Stimulated activated CD8-positive, alpha-beta memory T cell treated with anti-CD3 and anti-CD28 coated beads, Interleukin-4, amount 100 ng/mL, for 24 hours (primary cell): Measurements from ENCODE around the gene MIP.
"Not testable (repeated sequence)": the region's sequence is repeated elsewhere in the genome, so short reads cannot be mapped to it uniquely, and the experiment has no call there.

Experiments
- DNase-seq: peaks from one replicate; pipeline ENCODE4 v3.0.0-alpha.2; 2020; ENCODE audit warnings: low read depth

The MIP gene

GRCh38 chr12:56454557-56454956 is at the start of gene MIP:
Gene MIP (minus strand): TSS chr12:56454657. CDS start chr12:56454613, 44 bp downstream.
- DNase-seq: no peak

- not testable (repeated sequence) for DNase-seq
Observed at GRCh38 chr12:56499879-56500278, 45.4 kb upstream of the MIP start.

GRCh38 chr12:56499452-56499851 is 45.0 kb upstream of the MIP start:
- DNase-seq: not testable (repeated sequence)

GRCh38 chr12:56498126-56498902 is 43.9 kb upstream of the MIP start:
- not testable (repeated sequence) for DNase-seq

DNA sequence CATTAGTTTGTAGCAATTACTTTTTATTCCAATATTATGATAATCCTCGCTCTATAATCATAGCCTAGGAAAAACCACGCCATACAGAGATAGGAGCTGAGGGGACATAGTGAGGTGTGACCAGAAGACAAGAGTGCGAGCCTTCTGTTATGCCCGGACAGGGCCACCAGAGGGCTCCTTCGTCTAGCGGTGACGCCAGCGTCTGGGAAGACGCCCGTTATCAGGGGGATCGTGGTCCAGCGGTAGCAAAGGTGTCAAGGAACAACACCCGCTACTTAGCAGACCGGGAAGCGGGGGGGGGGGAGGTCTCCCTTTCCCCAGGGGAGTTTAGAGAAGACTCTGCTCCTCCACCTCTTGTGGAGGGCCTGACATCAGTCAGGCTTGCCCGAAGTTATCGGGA is 42.2 kb upstream of the MIP start:
- DNase-seq: peak; percentile 55

DNA sequence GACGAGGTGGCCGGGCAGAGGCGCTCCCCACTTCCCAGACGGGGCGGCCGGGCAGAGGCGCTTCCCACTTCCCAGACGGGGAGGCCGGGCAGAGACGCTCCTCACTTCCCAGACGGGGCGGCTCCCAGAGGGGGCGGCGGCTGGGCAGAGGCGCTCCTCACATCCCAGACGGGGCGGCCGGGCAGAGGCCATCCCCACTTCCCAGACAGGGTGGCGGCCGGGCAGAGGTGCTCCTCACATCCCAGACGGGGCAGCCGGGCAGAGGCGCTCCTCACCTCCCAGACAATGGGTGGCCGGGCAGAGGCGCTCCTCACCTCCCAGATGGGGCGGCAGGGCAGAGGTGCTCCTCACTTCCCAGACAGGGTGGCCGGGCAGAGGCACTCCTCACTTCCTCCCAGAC is 40.0 kb upstream of the MIP start:
- DNase-seq: not testable (repeated sequence)

GRCh38 chr12:56494106-56494415 is 39.6 kb upstream of the MIP start:
- DNase-seq: not testable (repeated sequence)

- DNase-seq: not testable (repeated sequence)
Observed at GRCh38 chr12:56493409-56494105, 39.1 kb upstream of the MIP start.

DNA sequence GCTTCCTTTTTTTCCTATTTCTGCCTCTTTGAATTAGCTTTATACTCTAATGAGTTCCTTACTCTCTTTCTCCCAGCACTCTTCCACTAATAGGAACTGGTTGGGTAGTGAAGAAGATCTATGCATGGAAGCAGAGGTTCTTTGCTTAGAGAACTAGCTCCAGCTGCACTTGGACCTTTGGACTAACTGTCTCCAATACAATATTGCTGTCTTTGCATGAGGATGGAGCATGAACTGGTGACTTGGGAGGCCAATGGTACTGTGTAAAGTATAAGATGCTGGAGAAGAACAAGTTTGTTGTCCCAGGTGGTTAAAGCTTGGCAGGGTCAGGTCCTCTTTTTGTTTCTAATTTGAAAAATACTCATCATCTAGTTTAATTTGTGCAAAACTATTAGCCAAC is 35.9 kb upstream of the MIP start:
- DNase-seq: no peak

GRCh38 chr12:56488041-56488955 is 33.8 kb upstream of the MIP start, which contains the start of gene GLS2:
Gene GLS2 (minus strand): TSS chr12:56488161. CDS start chr12:56488118, 43 bp downstream.
- DNase-seq: peak; percentile 55

DNA sequence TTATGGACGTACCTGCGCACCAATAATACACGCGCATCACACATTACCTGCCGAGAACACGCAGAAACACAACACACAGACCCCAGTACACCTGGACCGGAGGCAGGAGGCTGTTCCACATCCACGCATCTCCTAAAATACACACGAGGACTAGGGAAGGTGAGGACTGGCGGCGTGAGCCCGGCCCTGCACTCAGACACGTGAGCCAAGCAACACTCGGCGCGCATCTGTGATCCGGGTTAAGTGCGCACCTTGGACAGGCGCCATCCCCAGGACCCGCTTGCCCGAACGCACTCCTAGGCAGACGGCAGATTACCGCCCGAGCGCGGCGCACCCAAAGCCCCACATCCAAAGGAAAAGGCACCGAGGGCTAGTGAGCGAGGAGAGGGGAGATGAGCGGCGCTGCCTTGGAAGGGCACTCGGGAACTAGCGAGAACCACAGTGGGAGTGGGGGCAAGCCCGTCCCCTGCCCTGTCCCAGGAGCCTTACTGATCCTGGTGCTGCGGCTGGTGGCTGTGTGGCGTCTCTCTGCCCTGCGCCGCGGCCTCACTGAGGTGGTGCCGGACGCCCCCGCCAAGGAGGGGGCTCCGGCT is 33.1 kb upstream of the MIP start:
- no peak for DNase-seq

- DNase-seq: no peak
Observed at GRCh38 chr12:56486694-56487093, 32.2 kb upstream of the MIP start.

DNA sequence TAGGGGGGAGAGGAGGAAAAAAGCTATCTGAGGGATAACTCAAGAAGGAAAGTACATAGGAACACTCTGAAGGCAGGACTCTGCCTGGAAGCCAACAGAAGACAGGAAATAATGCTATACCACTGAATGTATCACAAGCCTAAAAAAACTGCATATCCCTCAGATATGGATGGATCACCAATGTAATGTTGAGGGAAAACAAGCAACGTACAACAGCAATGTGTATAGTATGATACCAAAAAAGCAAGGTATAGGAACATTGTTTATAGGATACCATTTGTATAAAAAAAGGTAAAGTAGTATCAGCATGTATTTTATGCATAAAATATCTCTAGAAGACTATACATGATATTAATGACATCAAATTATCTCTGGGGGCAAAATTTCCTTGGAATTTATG is 30.1 kb upstream of the MIP start:
- no peak for DNase-seq

- DNase-seq: no peak
Observed at GRCh38 chr12:56479625-56480024, 25.2 kb upstream of the MIP start.

- no peak for DNase-seq
Observed at GRCh38 chr12:56477521-56478225, 23.2 kb upstream of the MIP start.

DNA sequence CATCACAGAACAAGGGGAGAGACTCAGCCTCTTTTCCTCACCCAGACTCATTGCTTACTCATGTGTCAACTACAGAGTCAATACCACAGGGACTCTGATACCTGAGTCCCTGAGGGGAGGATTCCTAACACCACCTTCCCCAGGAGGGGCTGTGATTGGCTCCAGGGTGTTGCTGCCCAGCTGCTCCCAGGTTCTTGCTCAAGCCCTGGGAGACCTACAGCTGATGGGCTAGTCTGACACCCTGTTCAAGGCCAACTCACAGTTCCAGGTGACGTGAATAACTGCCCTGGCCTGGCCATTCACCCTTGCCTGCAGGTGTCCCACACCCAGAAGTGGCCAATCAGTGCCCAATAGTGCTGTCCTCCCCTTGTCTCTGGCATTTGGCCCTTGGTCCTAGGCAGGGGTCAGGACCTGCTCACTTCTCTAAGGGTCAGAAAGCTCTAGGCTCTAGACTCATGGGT is 22.5 kb upstream of the MIP start:
- no peak for DNase-seq

GRCh38 chr12:56476143-56476542 is 21.7 kb upstream of the MIP start:
- no peak for DNase-seq

GRCh38 chr12:56474389-56474788 is 19.9 kb upstream of the MIP start:
- no peak for DNase-seq

GRCh38 chr12:56469007-56469930 is 14.8 kb upstream of the MIP start:
- no peak for DNase-seq
